ENCODE results near the gene GRWD1.

GRWD1 gene

GRCh38 chr19:48443731-48444128 lies 2.1 kb upstream of the GRWD1 start:
- H2AK5ac ChIP-seq (ENCODE audit: low read length): no peak overlapping the region
- H2BK120ac ChIP-seq (ENCODE audit: low read depth, low read length): no peak overlapping the region
- H3K9ac ChIP-seq (ENCODE audit: low read length): no peak overlapping the region
- peaks cover 8% of the 10 kb centered on the region for H3K4me1 ChIP-seq (ENCODE audit: control insufficient read depth, low read depth, low read length)
- no peaks in the 10 kb centered on the region for H3K36me3 ChIP-seq (ENCODE audit: control insufficient read depth, insufficient read depth, low read length)
- no peak for DNase-seq
- no CpG with 5 or more reads among the region's 45 CpGs for WGBS (ENCODE audit: extremely low coverage, insufficient coverage, low lambda C conversion rate)
- no peak overlapping the region for H3K56ac ChIP-seq (ENCODE audit: low read length)
- H4K5ac ChIP-seq (ENCODE audit: low read length): no peak overlapping the region
- no peaks in the 10 kb centered on the region for H3K27me3 ChIP-seq (ENCODE audit: insufficient read depth, low read length, poor library complexity)
- H2BK15ac ChIP-seq (replicated peaks; ENCODE audit: low read depth): no peak overlapping the region
- H4K8ac ChIP-seq (ENCODE audit: low read depth, low read length): no peak overlapping the region
- H3K23ac ChIP-seq (ENCODE audit: low read length): no peak overlapping the region
- peaks cover 7% of the 10 kb centered on the region for H3K79me1 ChIP-seq (ENCODE audit: low read length)
- H2BK5ac ChIP-seq (ENCODE audit: low read length): no peak overlapping the region
- no peak overlapping the region for H3K4me3 ChIP-seq (ENCODE audit: low read length)
- no peak overlapping the region for H3K4me2 ChIP-seq (ENCODE audit: low read length)
- H3K18ac ChIP-seq (ENCODE audit: low read length): no peak overlapping the region
- H3K4ac ChIP-seq (ENCODE audit: low read depth, low read length): no peak overlapping the region
- H3K79me2 ChIP-seq (ENCODE audit: control insufficient read depth, insufficient read depth, low read length): peaks cover 7% of the 10 kb centered on the region
- no peak overlapping the region for H3K27ac ChIP-seq (ENCODE audit: low read depth, low read length)

DNA sequence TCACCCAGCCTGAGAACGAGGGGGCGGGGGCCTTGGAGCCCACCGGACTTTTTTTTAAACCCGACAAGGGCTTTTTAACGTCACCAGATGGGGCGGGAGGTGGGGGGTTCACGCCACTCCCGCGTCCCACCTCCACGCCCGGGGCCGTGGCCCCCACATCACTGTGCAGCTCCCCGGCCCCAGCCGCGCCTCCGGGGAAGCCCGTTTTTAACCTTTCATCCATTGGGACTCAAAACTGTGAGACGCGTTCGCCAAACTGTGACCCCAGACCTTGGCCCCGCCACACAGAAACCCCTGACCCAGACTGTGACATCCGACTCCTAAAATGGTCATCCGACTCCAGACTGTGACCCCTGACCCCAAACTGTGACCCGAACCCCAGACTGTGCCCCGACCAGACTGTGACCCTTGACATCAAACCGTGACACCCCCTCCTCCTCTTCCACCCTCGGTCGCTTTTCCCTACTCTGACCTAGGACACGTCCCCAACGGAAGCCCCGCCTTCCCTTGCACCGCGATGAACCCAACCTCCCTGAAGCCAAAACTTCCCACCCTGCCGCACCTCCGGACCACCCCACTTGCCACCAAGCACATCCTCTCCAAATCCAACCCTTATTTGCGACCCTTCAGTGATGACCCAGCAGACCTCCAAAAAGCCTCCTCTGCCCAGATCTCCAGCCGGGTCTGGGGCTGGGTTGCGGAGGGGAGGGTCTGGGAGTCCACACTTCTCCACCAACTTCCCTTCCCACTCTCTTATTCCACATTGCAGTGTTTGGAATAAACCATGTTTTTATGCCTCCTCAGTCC lies 1.5 kb upstream of the GRWD1 start:
- no peak overlapping the region for H2AK5ac ChIP-seq (ENCODE audit: low read length)

DNA sequence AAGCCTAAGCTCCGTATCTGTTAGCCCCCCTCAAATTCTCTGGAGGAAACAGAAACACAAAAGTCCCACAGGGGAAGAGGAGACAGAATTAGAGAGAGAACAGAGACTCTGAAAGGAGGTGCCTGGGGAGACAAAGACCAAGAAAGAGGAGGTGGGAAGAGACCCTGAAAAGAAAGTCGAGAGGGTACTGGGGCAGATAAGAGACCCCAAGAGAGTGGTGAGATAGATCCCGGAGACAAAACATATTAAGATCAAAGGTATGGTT lies 915 bp upstream of the GRWD1 start:
- no CpG with 5 or more reads among the region's 3 CpGs for WGBS (ENCODE audit: extremely low coverage, insufficient coverage, low lambda C conversion rate)
- Histone ChIP-seq H2BK120ac (ENCODE audit: low read depth, low read length) (no peak overlapping the region), H4K8ac (ENCODE audit: low read depth, low read length) (no peak overlapping the region), H3K79me1 (ENCODE audit: low read length) (peaks cover 8% of the 10 kb centered on the region), H3K27me3 (ENCODE audit: insufficient read depth, low read length, poor library complexity) (no peaks in the 10 kb centered on the region), H3K23ac (ENCODE audit: low read length) (no peak overlapping the region), H4K5ac (ENCODE audit: low read length) (no peak overlapping the region), H3K4me3 (ENCODE audit: low read length) (no peak overlapping the region), H3K18ac (ENCODE audit: low read length) (no peak overlapping the region), H3K79me2 (ENCODE audit: control insufficient read depth, insufficient read depth, low read length) (peaks cover 7% of the 10 kb centered on the region), H3K36me3 (ENCODE audit: control insufficient read depth, insufficient read depth, low read length) (peaks cover 2% of the 10 kb centered on the region), H3K4ac (ENCODE audit: low read depth, low read length) (no peak overlapping the region), H3K56ac (ENCODE audit: low read length) (peak overlapping the region; percentile 51), H3K9ac (ENCODE audit: low read length) (peak overlapping the region; percentile 88), H2BK15ac (replicated peaks; ENCODE audit: low read depth) (no peak overlapping the region), H3K4me1 (ENCODE audit: control insufficient read depth, low read depth, low read length) (peaks cover 8% of the 10 kb centered on the region), H3K4me2 (ENCODE audit: low read length) (peak overlapping the region; percentile 6), H2AK5ac (ENCODE audit: low read length) (no peak overlapping the region), H2BK5ac (ENCODE audit: low read length) (no peak overlapping the region), H3K27ac (ENCODE audit: low read depth, low read length) (no peak overlapping the region)
- no peak for DNase-seq

More for the DNA sequence above, 1.5 kb upstream of the GRWD1 start:
- Histone ChIP-seq H3K27me3 (ENCODE audit: insufficient read depth, low read length, poor library complexity) (no peaks in the 10 kb centered on the region), H2BK5ac (ENCODE audit: low read length) (peak overlapping the region; percentile 48), H3K36me3 (ENCODE audit: control insufficient read depth, insufficient read depth, low read length) (no peaks in the 10 kb centered on the region), H3K4me1 (ENCODE audit: control insufficient read depth, low read depth, low read length) (peaks cover 8% of the 10 kb centered on the region), H3K27ac (ENCODE audit: low read depth, low read length) (no peak overlapping the region), H4K8ac (ENCODE audit: low read depth, low read length) (no peak overlapping the region), H3K4me2 (ENCODE audit: low read length) (no peak overlapping the region), H2BK120ac (ENCODE audit: low read depth, low read length) (no peak overlapping the region), H3K79me1 (ENCODE audit: low read length) (peaks cover 8% of the 10 kb centered on the region), H4K5ac (ENCODE audit: low read length) (no peak overlapping the region), H3K9ac (ENCODE audit: low read length) (peak overlapping the region; percentile 88), H3K56ac (ENCODE audit: low read length) (peak overlapping the region; percentile 51), H3K23ac (ENCODE audit: low read length) (no peak overlapping the region), H3K4ac (ENCODE audit: low read depth, low read length) (no peak overlapping the region), H2BK15ac (replicated peaks; ENCODE audit: low read depth) (no peak overlapping the region), H3K79me2 (ENCODE audit: control insufficient read depth, insufficient read depth, low read length) (peaks cover 7% of the 10 kb centered on the region), H3K18ac (ENCODE audit: low read length) (no peak overlapping the region), H3K4me3 (ENCODE audit: low read length) (no peak overlapping the region)
- WGBS (ENCODE audit: extremely low coverage, insufficient coverage, low lambda C conversion rate): no CpG with 5 or more reads among the region's 38 CpGs
- DNase-seq: no peak

DNA sequence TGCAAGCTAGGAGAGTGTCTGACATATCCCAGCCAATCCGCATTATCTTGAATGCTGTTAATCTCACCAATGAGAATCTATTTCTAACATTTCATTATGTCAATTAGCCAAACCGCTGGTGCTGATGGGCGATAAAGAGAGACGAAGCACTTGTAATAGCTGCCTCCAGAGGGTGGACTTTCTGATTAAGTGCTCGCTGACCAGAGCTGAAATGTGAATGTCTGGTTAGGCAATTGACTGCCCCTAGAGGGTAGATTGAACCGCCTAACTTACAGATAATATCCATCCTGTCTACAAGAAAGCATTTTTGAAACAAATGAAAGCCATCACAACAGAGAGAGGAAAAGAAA lies 552 bp upstream of the GRWD1 start:
- DNase-seq: peak; percentile 79

GRCh38 chr19:48446579-48446978 lies 796 bp downstream of the GRWD1 start:
- peaks cover 12% of the 10 kb centered on the region for H3K36me3 ChIP-seq (ENCODE audit: control insufficient read depth, insufficient read depth, low read length)
- peak overlapping the region; percentile 91 for H3K56ac ChIP-seq (ENCODE audit: low read length)
- peak overlapping the region; percentile 55 for H3K4me2 ChIP-seq (ENCODE audit: low read length)
- peaks cover 7% of the 10 kb centered on the region for H3K79me2 ChIP-seq (ENCODE audit: control insufficient read depth, insufficient read depth, low read length)
- no peak overlapping the region for H2BK15ac ChIP-seq (replicated peaks; ENCODE audit: low read depth)
- no peak overlapping the region for H3K23ac ChIP-seq (ENCODE audit: low read length)
- no peak overlapping the region for H3K27ac ChIP-seq (ENCODE audit: low read depth, low read length)
- DNase-seq: no peak
- peak overlapping the region; percentile 97 for H3K4me3 ChIP-seq (ENCODE audit: low read length)
- H2BK120ac ChIP-seq (ENCODE audit: low read depth, low read length): no peak overlapping the region
- no peak overlapping the region for H4K8ac ChIP-seq (ENCODE audit: low read depth, low read length)
- H2AK5ac ChIP-seq (ENCODE audit: low read length): no peak overlapping the region
- H3K4me1 ChIP-seq (ENCODE audit: control insufficient read depth, low read depth, low read length): peaks cover 8% of the 10 kb centered on the region
- H3K9ac ChIP-seq (ENCODE audit: low read length): peak overlapping the region; percentile 88
- peaks cover 8% of the 10 kb centered on the region for H3K79me1 ChIP-seq (ENCODE audit: low read length)
- H3K18ac ChIP-seq (ENCODE audit: low read length): no peak overlapping the region
- WGBS (ENCODE audit: extremely low coverage, insufficient coverage, low lambda C conversion rate): no CpG with 5 or more reads among the region's 7 CpGs
- no peak overlapping the region for H4K5ac ChIP-seq (ENCODE audit: low read length)
- no peak overlapping the region for H3K4ac ChIP-seq (ENCODE audit: low read depth, low read length)
- H3K27me3 ChIP-seq (ENCODE audit: insufficient read depth, low read length, poor library complexity): no peaks in the 10 kb centered on the region
- no peak overlapping the region for H2BK5ac ChIP-seq (ENCODE audit: low read length)

More for the DNA sequence above, 552 bp upstream of the GRWD1 start:
- Histone ChIP-seq H3K56ac (ENCODE audit: low read length) (peak overlapping the region; percentile 51), H2AK5ac (ENCODE audit: low read length) (no peak overlapping the region), H3K4me1 (ENCODE audit: control insufficient read depth, low read depth, low read length) (peaks cover 8% of the 10 kb centered on the region), H3K36me3 (ENCODE audit: control insufficient read depth, insufficient read depth, low read length) (peaks cover 4% of the 10 kb centered on the region), H3K4me3 (ENCODE audit: low read length) (peak overlapping the region; percentile 97), H3K79me2 (ENCODE audit: control insufficient read depth, insufficient read depth, low read length) (peaks cover 7% of the 10 kb centered on the region), H3K79me1 (ENCODE audit: low read length) (peaks cover 8% of the 10 kb centered on the region), H2BK120ac (ENCODE audit: low read depth, low read length) (no peak overlapping the region), H3K27me3 (ENCODE audit: insufficient read depth, low read length, poor library complexity) (no peaks in the 10 kb centered on the region), H2BK5ac (ENCODE audit: low read length) (no peak overlapping the region), H3K18ac (ENCODE audit: low read length) (no peak overlapping the region), H3K4me2 (ENCODE audit: low read length) (peak overlapping the region; percentile 6), H4K8ac (ENCODE audit: low read depth, low read length) (no peak overlapping the region), H3K23ac (ENCODE audit: low read length) (no peak overlapping the region), H3K27ac (ENCODE audit: low read depth, low read length) (peak overlapping the region; percentile 7), H4K5ac (ENCODE audit: low read length) (no peak overlapping the region), H3K9ac (ENCODE audit: low read length) (peak overlapping the region; percentile 88), H3K4ac (ENCODE audit: low read depth, low read length) (no peak overlapping the region), H2BK15ac (replicated peaks; ENCODE audit: low read depth) (no peak overlapping the region)
- WGBS (ENCODE audit: extremely low coverage, insufficient coverage, low lambda C conversion rate): no CpG with 5 or more reads among the region's 6 CpGs

- no CpG with 5 or more reads among the region's 4 CpGs for WGBS (ENCODE audit: extremely low coverage, insufficient coverage, low lambda C conversion rate)
- H3K23ac ChIP-seq (ENCODE audit: low read length): no peak overlapping the region
- no peak overlapping the region for H2BK15ac ChIP-seq (replicated peaks; ENCODE audit: low read depth)
- H3K4ac ChIP-seq (ENCODE audit: low read depth, low read length): no peak overlapping the region
- H3K18ac ChIP-seq (ENCODE audit: low read length): no peak overlapping the region
- H3K4me2 ChIP-seq (ENCODE audit: low read length): no peak overlapping the region
- peaks cover 8% of the 10 kb centered on the region for H3K79me1 ChIP-seq (ENCODE audit: low read length)
- no peak overlapping the region for H2BK120ac ChIP-seq (ENCODE audit: low read depth, low read length)
- no peak overlapping the region for H2AK5ac ChIP-seq (ENCODE audit: low read length)
- H3K27ac ChIP-seq (ENCODE audit: low read depth, low read length): no peak overlapping the region
- H3K4me3 ChIP-seq (ENCODE audit: low read length): no peak overlapping the region
- H4K5ac ChIP-seq (ENCODE audit: low read length): no peak overlapping the region
- no peak overlapping the region for H4K8ac ChIP-seq (ENCODE audit: low read depth, low read length)
- H3K4me1 ChIP-seq (ENCODE audit: control insufficient read depth, low read depth, low read length): peaks cover 8% of the 10 kb centered on the region
- H2BK5ac ChIP-seq (ENCODE audit: low read length): no peak overlapping the region
- peaks cover 7% of the 10 kb centered on the region for H3K79me2 ChIP-seq (ENCODE audit: control insufficient read depth, insufficient read depth, low read length)
- H3K56ac ChIP-seq (ENCODE audit: low read length): no peak overlapping the region
- no peak for DNase-seq
- peaks cover 20% of the 10 kb centered on the region for H3K36me3 ChIP-seq (ENCODE audit: control insufficient read depth, insufficient read depth, low read length)
- no peak overlapping the region for H3K9ac ChIP-seq (ENCODE audit: low read length)
- no peaks in the 10 kb centered on the region for H3K27me3 ChIP-seq (ENCODE audit: insufficient read depth, low read length, poor library complexity)
Measured at GRCh38 chr19:48448563-48448962, 2.8 kb downstream of the GRWD1 start.

Data from mesendoderm (in vitro differentiated cells).